NCI-H82 (cell line): ENCODE measurements around the gene RBFOX2.
"Not testable (repeated sequence)": the region's sequence is repeated elsewhere in the genome, so short reads cannot be mapped to it uniquely, and the experiment has no call there.

Experiments used
- DNase-seq: peaks from one replicate; lab custom pipeline; 2025; lab: John Stamatoyannopoulos, UW

The RBFOX2 gene

DNA sequence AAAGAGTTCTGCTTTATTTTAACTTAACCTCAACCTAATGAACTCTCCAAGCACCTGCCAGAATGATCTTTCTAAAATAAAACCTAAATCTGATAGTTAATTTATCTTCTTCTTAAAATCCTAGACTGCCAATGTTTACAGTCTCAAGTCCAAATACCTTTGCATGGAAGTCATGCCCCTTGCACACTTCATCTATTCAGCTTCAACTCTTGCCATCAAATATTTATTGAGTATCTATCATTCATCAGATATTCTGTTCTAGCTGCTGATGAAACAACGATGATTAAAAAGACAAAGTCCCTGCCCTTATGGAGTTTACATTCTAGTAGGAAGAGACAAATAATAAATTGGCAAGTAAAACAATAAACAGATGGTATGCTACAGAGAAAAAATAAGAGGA, 209.2 kb downstream of the RBFOX2 start:
- DNase-seq = no peak

DNA sequence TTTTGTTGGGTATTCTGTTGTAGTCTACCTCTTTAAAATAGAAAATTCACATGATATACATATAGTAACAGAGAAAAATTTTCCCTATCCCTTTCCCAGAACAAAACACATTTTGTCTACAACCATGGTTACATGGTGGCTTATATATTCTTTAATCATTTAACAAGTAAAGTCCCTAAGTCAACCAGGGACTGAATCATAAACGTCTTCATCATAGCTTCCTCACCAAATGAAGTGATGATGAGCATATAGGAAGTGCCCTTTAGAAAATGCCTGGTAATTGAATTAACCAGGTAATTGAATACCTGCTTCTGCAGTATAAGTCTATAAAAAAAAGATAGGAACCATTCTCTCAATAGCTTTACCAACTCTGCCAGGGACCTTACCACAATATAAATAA, 209.7 kb downstream of the RBFOX2 start:
- no peak for DNase-seq

DNA sequence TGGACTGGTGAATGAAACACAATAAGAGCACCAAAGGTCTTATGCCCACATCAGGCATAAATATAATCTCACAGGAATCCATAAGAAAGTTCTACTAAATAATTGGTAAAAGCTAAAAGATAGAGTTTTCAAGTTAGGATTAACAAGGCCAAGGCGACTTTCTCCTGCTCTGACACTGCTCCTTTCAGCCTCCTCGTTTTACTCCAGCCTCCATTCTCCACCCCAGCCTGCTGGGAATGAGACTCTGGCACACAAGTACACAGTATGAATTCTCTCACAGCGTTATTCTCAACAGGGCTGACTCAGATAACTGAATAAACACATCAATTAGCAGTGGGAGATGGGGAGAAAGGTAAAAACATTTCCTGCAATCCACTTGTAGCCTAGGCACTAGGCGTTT, 216.0 kb downstream of the RBFOX2 start:
- DNase-seq = no peak

GRCh38 chr22:35811670-35812069, 217.0 kb downstream of the RBFOX2 start:
- DNase-seq = no peak

DNA sequence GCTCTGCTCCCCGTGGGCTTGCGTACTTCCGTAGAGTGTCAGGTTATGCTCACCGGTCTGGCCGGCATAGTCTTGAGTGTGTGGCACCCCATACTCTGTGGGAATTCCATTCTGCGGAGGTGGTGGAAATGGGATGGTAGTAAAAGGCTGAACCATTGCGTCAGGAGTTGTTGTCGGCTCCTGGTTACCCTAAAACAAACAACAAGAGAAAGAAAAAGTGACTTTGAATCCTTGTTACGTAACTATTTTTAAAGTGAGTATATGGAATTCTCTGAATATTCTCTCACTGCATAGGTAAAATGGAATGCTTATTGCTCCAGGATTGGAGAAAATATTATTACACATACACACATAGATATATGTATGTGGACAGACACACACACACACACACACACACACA, 218.8 kb downstream of the RBFOX2 start:
- DNase-seq = no peak

- DNase-seq = no peak
These were observed 220.2 kb downstream of the RBFOX2 start for GRCh38 chr22:35808377-35808776.

GRCh38 chr22:35806668-35807067, 222.0 kb downstream of the RBFOX2 start:
- DNase-seq = not testable (repeated sequence)

- DNase-seq = no peak
These were observed 223.2 kb downstream of the RBFOX2 start for GRCh38 chr22:35805466-35805865.

DNA sequence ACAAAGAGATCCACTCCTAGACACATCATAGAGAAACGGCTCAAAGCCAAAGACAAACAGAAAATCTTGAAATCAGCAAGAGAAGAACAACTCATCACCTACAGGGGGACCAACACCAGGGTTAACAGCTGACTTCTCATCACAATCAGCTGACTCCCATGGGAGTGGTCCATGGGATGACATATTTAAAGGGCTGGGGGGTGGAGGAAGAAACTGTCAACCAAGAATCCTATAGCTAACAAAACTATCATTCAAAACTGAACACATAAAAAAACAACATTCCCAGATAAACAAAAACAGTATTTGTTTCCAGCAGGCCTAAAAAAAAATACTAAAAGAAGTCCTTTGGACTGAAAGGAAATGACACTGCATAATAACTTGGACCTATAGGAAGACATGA, 224.2 kb downstream of the RBFOX2 start:
- no peak for DNase-seq

- no peak for DNase-seq
These were observed 225.7 kb downstream of the RBFOX2 start for GRCh38 chr22:35802885-35803284.

GRCh38 chr22:35801301-35801700, 227.3 kb downstream of the RBFOX2 start:
- DNase-seq = not testable (repeated sequence)

- DNase-seq = no peak
These were observed 229.5 kb downstream of the RBFOX2 start for GRCh38 chr22:35799150-35799549.

DNA sequence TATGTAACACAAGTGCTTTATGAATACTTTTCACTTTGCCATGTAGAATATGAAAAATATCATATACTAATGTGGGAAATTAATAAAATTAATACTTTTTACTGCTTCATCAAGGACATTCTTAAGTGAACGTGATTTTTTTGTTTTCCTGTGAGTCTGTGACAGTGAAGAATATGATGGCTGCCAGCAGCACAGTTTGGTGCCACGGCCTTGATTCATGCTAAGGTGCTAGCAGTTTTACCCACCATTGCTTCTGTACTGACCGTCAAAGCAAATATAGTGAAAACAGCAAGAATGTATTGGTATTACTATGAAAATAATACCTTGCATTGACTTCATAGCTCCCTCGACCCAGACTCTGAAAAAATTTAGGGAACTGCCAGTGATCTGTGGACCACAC, 231.2 kb downstream of the RBFOX2 start:
- DNase-seq = no peak

- no peak for DNase-seq
These were observed 233.1 kb downstream of the RBFOX2 start for GRCh38 chr22:35795476-35795875.

DNA sequence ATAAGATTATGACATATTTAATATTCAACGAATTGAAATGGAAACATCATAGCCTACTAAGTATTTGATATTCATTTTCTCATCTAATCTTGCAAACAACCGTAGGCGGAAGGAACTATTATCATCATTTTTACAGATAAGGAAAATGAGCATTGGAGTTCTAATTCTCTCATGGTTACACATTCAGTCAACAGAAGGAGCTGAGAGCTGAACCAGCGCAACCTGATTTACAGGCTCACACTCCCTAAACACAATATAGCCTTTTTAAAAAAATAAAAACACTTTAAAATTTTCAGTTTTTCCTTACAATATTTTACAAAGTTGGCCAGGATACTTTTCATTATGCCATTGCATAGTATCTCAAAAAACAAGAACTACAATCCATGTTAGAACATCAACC, 236.1 kb downstream of the RBFOX2 start:
- DNase-seq = no peak

GRCh38 chr22:35791788-35792187, 236.8 kb downstream of the RBFOX2 start:
- not testable (repeated sequence) for DNase-seq

DNA sequence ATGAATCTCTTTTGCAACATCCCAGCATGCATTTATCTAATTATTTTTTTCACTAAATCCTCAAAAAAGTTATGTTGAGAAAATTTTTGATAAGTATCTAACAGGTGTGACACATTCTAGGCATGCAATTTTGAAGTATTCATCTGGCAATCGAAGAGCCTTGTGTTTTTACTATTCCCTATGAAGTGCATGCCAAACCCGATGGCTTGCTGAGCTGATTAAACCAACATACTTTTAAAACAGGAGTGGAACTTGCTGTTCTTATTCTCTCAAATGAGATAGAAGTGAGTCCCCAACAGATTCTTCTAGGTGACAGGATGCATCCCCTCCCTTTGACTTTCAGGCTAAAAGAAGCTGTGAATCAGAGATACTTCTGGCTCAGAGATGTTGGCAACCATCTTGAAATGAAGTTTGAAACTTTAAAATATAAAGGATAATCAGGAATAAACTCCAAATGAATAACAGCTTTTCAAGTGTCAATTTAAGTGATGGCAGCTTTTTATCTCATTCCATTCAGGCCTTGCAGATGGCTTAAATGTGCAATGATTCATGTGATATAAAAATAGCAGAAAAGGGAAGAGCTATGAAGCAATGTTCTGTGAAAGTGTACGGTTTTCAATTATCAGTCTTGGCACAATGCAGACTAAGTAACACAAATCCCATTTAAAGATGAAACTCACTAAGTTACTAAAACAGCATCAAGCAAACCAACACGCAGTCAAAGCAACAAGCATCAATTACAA, 243.3 kb downstream of the RBFOX2 start:
- DNase-seq = no peak

GRCh38 chr22:35784633-35785032, 244.0 kb downstream of the RBFOX2 start:
- no peak for DNase-seq

GRCh38 chr22:35783943-35784614, 244.5 kb downstream of the RBFOX2 start:
- DNase-seq = no peak

DNA sequence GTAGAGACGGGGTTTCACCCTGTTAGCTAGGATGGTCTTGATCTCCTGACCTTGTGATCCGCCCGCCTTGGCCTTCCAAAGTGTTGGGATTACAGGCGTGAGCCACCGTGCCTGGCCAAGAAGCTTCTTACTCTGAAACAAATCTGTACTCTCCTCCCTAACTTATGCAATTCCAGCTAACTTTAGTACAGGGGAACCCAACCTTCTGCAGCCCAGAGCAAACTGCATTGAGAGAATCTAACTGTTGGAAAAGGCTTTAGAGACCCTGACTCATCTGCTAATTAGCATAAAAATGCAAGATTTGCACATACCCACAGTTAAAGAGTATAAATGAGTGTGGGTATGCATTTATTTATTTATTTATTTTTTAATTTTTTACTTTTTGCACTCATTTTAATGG, 246.1 kb downstream of the RBFOX2 start:
- no peak for DNase-seq

GRCh38 chr22:35781898-35782297, 246.7 kb downstream of the RBFOX2 start:
- no peak for DNase-seq

DNA sequence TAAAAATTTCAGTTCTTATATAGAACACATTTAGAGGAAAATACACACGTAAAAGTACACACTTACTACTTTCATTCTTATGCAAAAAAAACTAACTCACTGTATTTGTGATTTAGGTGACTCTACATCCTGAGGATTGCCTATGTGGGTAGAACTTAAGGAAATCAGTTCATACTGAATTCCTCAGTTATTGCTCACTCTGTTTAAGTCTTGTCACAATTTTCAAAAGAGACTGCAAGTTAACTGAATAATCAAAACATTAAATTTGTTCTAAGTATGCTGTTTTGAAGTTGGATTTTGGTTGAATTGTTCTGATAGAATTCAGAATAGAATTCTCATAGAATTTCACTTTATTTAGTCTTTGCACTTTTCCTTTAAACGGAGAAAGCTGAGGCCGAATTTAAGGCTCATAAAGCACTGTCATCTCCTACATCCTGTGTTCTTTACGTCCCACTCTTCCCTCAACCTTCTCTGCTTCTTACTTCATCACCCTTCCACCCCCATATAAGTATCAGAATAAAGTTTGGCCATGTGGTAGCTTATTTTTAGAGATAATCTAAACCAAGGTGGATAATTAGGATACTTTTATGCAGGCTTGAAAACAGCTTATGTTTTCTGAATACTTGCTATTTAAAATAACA, 251.2 kb downstream of the RBFOX2 start:
- no peak for DNase-seq

DNA sequence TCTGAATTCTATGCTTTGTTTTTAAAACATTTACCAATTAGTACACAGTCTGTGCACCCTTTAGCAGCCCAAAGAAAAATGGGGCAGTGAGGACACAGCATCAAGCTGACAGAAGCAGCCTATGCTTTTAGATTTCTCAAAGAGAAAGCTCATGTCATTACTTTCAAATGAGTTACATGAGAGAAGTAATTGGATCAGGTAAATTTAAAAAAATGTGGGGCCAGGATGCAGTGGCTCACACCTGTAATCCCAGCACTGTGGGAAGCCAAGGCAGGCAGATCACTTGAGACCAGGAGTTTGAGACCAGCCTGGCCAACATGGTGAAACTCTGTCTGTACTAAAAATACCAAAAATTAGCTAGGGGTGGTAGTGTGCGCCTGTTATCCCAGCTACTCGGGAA, 253.3 kb downstream of the RBFOX2 start:
- no peak for DNase-seq
